Measurements from ENCODE around the gene ZNF334.

GRCh38 chr20:46501961-46502360 is 11.4 kb downstream of the ZNF334 start:
- TF ChIP-seq CTCF (IDR thresholded peaks at IDR 0.05) (no peak), POLR2A (IDR thresholded peaks at IDR 0.05) (no peak), EP300 (IDR thresholded peaks at IDR 0.05) (no peak)

Data from gastroesophageal sphincter (tissue), 3 donors.